Caco-2 (cell line): Measurements from ENCODE around the gene C2orf76. TPM values are rescaled to one million over a fixed set of nuclear protein-coding genes. Genes with fewer than 3 reads are reported as not detected.

ENCODE experiments used
- BruUV-seq: library from RNA; stranded (reverse); fragments of 400-500 nt; replicated peaks from 2 replicates; lab custom pipeline; 2021; lab: Mats Ljungman, UMichigan
- CTCF ChIA-PET: fragments of 300-600 bp; sonication (Branson Sonifier 250); formaldehyde crosslinking; loops from one replicate; lab custom pipeline; 2022; ENCODE audit warnings: antibody characterized with exemption; lab: Charles Lee
- POLR2A ChIA-PET: fragments of 300-600 bp; sonication (Branson Sonifier 250); formaldehyde crosslinking; loops from one replicate; lab custom pipeline; 2022; ENCODE audit warnings: antibody characterized with exemption; lab: Charles Lee
- DNase-seq, 2 experiments: peaks; one replicate each; pipeline versions ENCODE4 v3.0.0 to v3.0.0-alpha.2; 2020 to 2022
- H3K27me3 ChIP-seq: replicated peaks from 2 replicates; pipeline ENCODE4 v1.6.0; 2011; ENCODE audit warnings: low read length; ENCODE audit not compliant: control insufficient read depth, insufficient read depth
- H3K36me3 ChIP-seq: 2 replicates; pipeline ENCODE4 v1.5.1; 2011; ENCODE audit warnings: low read length; ENCODE audit not compliant: control insufficient read depth, insufficient read depth
- H3K4me1 ChIP-seq: fragments of 250-450 bp; sonication (Bioruptor Pico); 2 replicates; pipeline ENCODE4 v1.5.1; 2020; ENCODE audit warnings: mild to moderate bottlenecking
- H3K4me3 ChIP-seq: 2 replicates; pipeline ENCODE4 v1.5.1; 2011; ENCODE audit warnings: low read depth, mild to moderate bottlenecking, control low read depth, low read length
- H3K9me3 ChIP-seq: fragments of 250-450 bp; sonication (Bioruptor Pico); 2 replicates; pipeline ENCODE4 v1.5.1; 2020; ENCODE audit warnings: mild to moderate bottlenecking, moderate library complexity
- H3K27ac Mint-ChIP-seq: one replicate; pipeline ENCODE4 v1.8.0; 2022; ENCODE audit warnings: mixed read lengths; ENCODE audit not compliant: unreplicated experiment
- H3K27me3 Mint-ChIP-seq: one replicate; pipeline ENCODE4 v1.8.0; 2022; ENCODE audit warnings: mixed read lengths; ENCODE audit not compliant: insufficient read depth, unreplicated experiment
- H3K36me3 Mint-ChIP-seq: one replicate; pipeline ENCODE4 v1.8.0; 2022; ENCODE audit warnings: mild to moderate bottlenecking, mixed read lengths; ENCODE audit not compliant: insufficient read depth, unreplicated experiment
- H3K4me1 Mint-ChIP-seq: one replicate; pipeline ENCODE4 v1.8.0; 2022; ENCODE audit warnings: low read depth, mixed read lengths; ENCODE audit not compliant: unreplicated experiment
- H3K4me3 Mint-ChIP-seq: one replicate; pipeline ENCODE4 v1.8.0; 2022; ENCODE audit warnings: mild to moderate bottlenecking, moderate library complexity, mixed read lengths; ENCODE audit not compliant: unreplicated experiment
- H3K9me3 Mint-ChIP-seq: one replicate; pipeline ENCODE4 v1.8.0; 2022; ENCODE audit warnings: mixed read lengths; ENCODE audit not compliant: unreplicated experiment
- intact Hi-C: fragments of 100-400 bp; cut with micrococcal nuclease; formaldehyde crosslinking; loops from one replicate; pipeline ENCODE4 v1.10.0; 2022; ENCODE audit not compliant: unreplicated experiment
- total RNA-seq: library from RNA; stranded (reverse); gene quantifications from 2 replicates; pipeline ENCODE4 v1.2.3, GENCODE V29; 2022
- TF ChIP-seq, protein P1 (sequence below), 2 experiments: fragments of 200-600 bp in 1 of 2; IDR thresholded peaks; 1 replicate in 1 of 2; 2 replicates in 1 of 2; pipeline versions ENCODE4 v1.5.1 to v1.8.0; 2011 to 2022; ENCODE audit warnings: antibody characterized with exemption in 1 of 2, control low read depth in 1 of 2, inconsistent platforms in 1 of 2, low read depth in 1 of 2, low read length in 1 of 2, mild to moderate bottlenecking in 1 of 2, moderate library complexity in 1 of 2; ENCODE audit not compliant: insufficient read depth in 1 of 2, severe bottlenecking in 1 of 2, unreplicated experiment in 1 of 2

C2orf76 gene
- total RNA-seq, 1 experiment from 2014 or later = 6.5 TPM

DNA sequence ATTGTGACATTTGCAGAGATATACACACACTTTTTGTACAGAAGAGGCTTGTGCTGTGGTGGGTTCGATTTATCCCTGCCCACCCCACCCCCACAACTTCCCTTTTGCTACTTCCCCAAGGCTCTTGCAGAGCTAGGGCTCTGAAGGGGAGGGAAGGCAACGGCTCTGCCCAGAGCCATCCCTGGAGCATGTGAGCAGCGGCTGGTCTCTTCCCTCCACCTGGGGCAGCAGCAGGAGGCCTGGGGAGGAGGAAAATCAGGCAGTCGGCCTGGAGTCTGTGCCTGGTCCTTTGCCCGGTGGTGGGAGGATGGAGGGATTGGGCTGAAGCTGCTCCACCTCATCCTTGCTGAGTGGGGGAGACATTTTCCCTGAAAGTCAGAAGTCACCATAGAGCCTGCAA lies 103.0 kb downstream of the C2orf76 start:
- ChIA-PET POLR2A (no interaction called here), CTCF (interaction anchor here (1.4 kb wide), 1 partner anchor 30 kb away, joined by 4 read pairs; no protein-coding TSS in a partner anchor)
- DNase-seq = no peak
- Histone ChIP-seq H3K27me3 (no peaks in the 10 kb centered on the region), H3K4me1 (peaks cover 13% of the 10 kb centered on the region), H3K9me3 (no peaks in the 10 kb centered on the region), H3K4me3 (no peak overlapping the region), H3K36me3 (peaks cover 2% of the 10 kb centered on the region; the same call in 1 of the 2 replicates)
- Mint-ChIP-seq H3K36me3 (no peaks in the 10 kb centered on the region), H3K27me3 (no peaks in the 10 kb centered on the region), H3K9me3 (no peaks in the 10 kb centered on the region), H3K4me1 (peaks cover 9% of the 10 kb centered on the region), H3K4me3 (no peak overlapping the region), H3K27ac (no peak overlapping the region)
- intact Hi-C loops = loop anchor here (2.0 kb wide), 1 partner anchor 27 kb away; no protein-coding TSS in a partner anchor
- no TSS peak for BruUV-seq
- TF ChIP-seq, protein P1, sequence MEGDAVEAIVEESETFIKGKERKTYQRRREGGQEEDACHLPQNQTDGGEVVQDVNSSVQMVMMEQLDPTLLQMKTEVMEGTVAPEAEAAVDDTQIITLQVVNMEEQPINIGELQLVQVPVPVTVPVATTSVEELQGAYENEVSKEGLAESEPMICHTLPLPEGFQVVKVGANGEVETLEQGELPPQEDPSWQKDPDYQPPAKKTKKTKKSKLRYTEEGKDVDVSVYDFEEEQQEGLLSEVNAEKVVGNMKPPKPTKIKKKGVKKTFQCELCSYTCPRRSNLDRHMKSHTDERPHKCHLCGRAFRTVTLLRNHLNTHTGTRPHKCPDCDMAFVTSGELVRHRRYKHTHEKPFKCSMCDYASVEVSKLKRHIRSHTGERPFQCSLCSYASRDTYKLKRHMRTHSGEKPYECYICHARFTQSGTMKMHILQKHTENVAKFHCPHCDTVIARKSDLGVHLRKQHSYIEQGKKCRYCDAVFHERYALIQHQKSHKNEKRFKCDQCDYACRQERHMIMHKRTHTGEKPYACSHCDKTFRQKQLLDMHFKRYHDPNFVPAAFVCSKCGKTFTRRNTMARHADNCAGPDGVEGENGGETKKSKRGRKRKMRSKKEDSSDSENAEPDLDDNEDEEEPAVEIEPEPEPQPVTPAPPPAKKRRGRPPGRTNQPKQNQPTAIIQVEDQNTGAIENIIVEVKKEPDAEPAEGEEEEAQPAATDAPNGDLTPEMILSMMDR (IDR thresholded peaks at IDR 0.05; ENCODE audit: insufficient read depth in 1 of 2, low read depth in 1 of 2, low read length in 1 of 2, severe bottlenecking in 1 of 2, unreplicated experiment in 1 of 2) = no peak

DNA sequence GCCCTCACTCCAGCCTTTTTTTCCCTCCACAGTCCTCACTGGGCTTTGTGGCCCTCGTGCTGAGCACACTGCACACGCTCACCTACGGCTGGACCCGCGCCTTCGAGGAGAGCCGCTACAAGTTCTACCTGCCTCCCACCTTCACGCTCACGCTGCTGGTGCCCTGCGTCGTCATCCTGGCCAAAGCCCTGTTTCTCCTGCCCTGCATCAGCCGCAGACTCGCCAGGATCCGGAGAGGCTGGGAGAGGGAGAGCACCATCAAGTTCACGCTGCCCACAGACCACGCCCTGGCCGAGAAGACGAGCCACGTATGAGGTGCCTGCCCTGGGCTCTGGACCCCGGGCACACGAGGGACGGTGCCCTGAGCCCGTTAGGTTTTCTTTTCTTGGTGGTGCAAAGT lies 103.6 kb downstream of the C2orf76 start:
- TF ChIP-seq, protein P1 (IDR thresholded peaks at IDR 0.05; ENCODE audit: insufficient read depth in 1 of 2, low read depth in 1 of 2, low read length in 1 of 2, severe bottlenecking in 1 of 2, unreplicated experiment in 1 of 2) = no peak
- peaks cover 3% of the 10 kb centered on the region for H3K36me3 Mint-ChIP-seq
- no peak for DNase-seq
- no peaks in the 10 kb centered on the region for H3K27me3 Mint-ChIP-seq
- no peaks in the 10 kb centered on the region for H3K9me3 Mint-ChIP-seq
- no peak overlapping the region for H3K27ac Mint-ChIP-seq
- H3K4me1 Mint-ChIP-seq = peaks cover 10% of the 10 kb centered on the region
- BruUV-seq = no TSS peak
- Histone ChIP-seq H3K9me3 (no peaks in the 10 kb centered on the region), H3K36me3 (peaks cover 2% of the 10 kb centered on the region; the same call in 1 of the 2 replicates), H3K27me3 (no peaks in the 10 kb centered on the region), H3K4me1 (peaks cover 18% of the 10 kb centered on the region), H3K4me3 (no peak overlapping the region)
- CTCF ChIA-PET = no interaction called here
- intact Hi-C loops = no loop called here
- POLR2A ChIA-PET = no interaction called here
- H3K4me3 Mint-ChIP-seq = no peak overlapping the region

DNA sequence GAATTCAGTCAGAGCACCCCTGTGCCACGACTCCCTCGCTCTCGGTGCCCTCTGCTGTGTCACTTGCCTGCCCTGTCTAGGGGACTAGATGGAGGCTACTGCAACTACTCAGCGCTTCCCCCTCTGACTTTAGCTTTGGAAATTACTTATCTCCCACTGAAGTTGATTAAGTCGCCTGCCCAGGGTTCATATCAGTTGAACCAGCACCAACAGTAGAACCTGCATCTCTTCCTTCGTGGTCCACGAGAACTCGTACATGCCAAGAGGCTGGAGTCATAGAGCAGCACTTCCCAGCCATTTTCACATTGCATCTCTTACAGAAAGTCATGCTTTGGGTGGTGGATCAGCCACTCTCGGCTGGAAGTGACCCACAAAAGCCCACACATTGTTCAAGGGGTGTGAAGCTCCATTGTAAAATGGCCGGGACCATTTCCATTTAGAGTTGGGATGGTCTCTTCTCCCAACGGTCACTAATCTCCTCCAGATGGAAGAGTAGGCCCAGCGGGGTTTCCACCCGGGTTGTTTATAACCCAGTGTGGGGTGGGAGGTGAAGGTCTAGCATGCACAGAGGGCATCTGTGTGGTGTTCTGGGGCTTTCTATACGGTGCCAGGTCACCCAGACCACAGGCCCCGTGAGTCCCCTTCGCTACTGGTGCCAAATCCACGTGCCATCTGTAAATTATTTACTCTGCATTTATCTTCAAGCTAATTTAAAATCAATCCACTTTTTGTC lies 105.0 kb downstream of the C2orf76 start:
- POLR2A ChIA-PET = no interaction called here
- DNase-seq = no peak

More for the DNA sequence above, 105.0 kb downstream of the C2orf76 start:
- H3K4me1 ChIP-seq = peaks cover 32% of the 10 kb centered on the region
- peaks cover 12% of the 10 kb centered on the region for H3K4me1 Mint-ChIP-seq
- CTCF ChIA-PET = interaction anchor here (0.6 kb wide), 1 partner anchor 380 kb away, joined by 3 read pairs; no protein-coding TSS in a partner anchor
- H3K9me3 Mint-ChIP-seq = no peaks in the 10 kb centered on the region
- BruUV-seq = no TSS peak
- H3K4me3 Mint-ChIP-seq = no peak overlapping the region
- TF ChIP-seq, protein P1 (IDR thresholded peaks at IDR 0.05; ENCODE audit: insufficient read depth in 1 of 2, low read depth in 1 of 2, low read length in 1 of 2, severe bottlenecking in 1 of 2, unreplicated experiment in 1 of 2) = no peak
- H3K4me3 ChIP-seq = no peak overlapping the region
- H3K27me3 ChIP-seq = no peaks in the 10 kb centered on the region
- H3K27me3 Mint-ChIP-seq = no peaks in the 10 kb centered on the region
- intact Hi-C loops = no loop called here
- peaks cover 2% of the 10 kb centered on the region; the same call in 1 of the 2 replicates for H3K36me3 ChIP-seq
- H3K27ac Mint-ChIP-seq = peak overlapping the region; percentile 73
- no peaks in the 10 kb centered on the region for H3K9me3 ChIP-seq
- H3K36me3 Mint-ChIP-seq = peaks cover 5% of the 10 kb centered on the region
